ENCODE measurements around the gene COL19A1.

- TF ChIP-seq CTCF (IDR thresholded peaks at IDR 0.05; ENCODE audit: low read depth, low read length) = no peak
- TF ChIP-seq POLR2A (IDR thresholded peaks at IDR 0.05; ENCODE audit: extremely low read depth, insufficient read length) = no peak
Measured at GRCh38 chr6:69987550-69987949, 121.2 kb downstream of the COL19A1 start.
